Adrenal gland (tissue), 12 donors: ENCODE data around the gene KCNH3. TPM values are rescaled to one million over a fixed set of nuclear protein-coding genes. Genes with fewer than 3 reads are reported as not detected.
"Not testable (repeated sequence)": the region's sequence is repeated elsewhere in the genome, so short reads cannot be mapped to it uniquely, and the experiment has no call there.

ENCODE experiments used
- DNase-seq, 7 donors: peaks; one replicate each; pipeline ENCODE4 v3.0.0-alpha.2; 2019 to 2020
- H3K27ac ChIP-seq, 5 donors: fragments of 200-600 bp; sonication (generic) in 4 of 5; 1 replicate in 3 of 5; 2 replicates in 2 of 5; pipeline versions ENCODE4 v1.5.1 to v1.8.0; 2016 to 2020; ENCODE audit warnings: mild to moderate bottlenecking in 1 of 5
- H3K27me3 ChIP-seq: fragments of 200-600 bp; 2 replicates; pipeline ENCODE4 v1.8.0; 2021
- H3K36me3 ChIP-seq, 2 donors: fragments of 200-600 bp; replicated peaks in 1 of 2; 1 replicate in 1 of 2; 2 replicates in 1 of 2; pipeline versions ENCODE4 v1.5.1 to v1.8.0; 2018 to 2022
- H3K4me1 ChIP-seq, 2 donors: fragments of 200-600 bp; replicated peaks in 1 of 2; 1 replicate in 1 of 2; 2 replicates in 1 of 2; pipeline versions ENCODE4 v1.5.1 to v1.8.0; 2018 to 2021
- H3K4me3 ChIP-seq, 4 donors: fragments of 200-600 bp; sonication (generic) in 3 of 4; one replicate each; pipeline ENCODE4 v1.5.1; 2016 to 2018
- H3K9me3 ChIP-seq, 3 donors: fragments of 200-600 bp; sonication (generic) in 1 of 3; replicated peaks in 1 of 3; 1 replicate in 2 of 3; 2 replicates in 1 of 3; pipeline versions ENCODE4 v1.5.1 to v1.8.0; 2016 to 2021
- CTCF ChIP-seq, 6 experiments: fragments of 450-650 bp in 4 of 6; fragments of 200-600 bp in 2 of 6; sonication (generic) in 1 of 6; IDR thresholded peaks; 1 replicate in 5 of 6; 2 replicates in 1 of 6; pipeline versions ENCODE4 v1.5.1 to v1.8.0; 2016 to 2021; ENCODE audit warnings: antibody characterized with exemption in 6 of 6, mild to moderate bottlenecking in 2 of 6, moderate library complexity in 1 of 6
- POLR2A ChIP-seq, 2 donors: fragments of 450-650 bp; IDR thresholded peaks; one replicate each; pipeline ENCODE4 v1.6.1; 2017; ENCODE audit warnings: antibody characterized with exemption in 2 of 2, mild to moderate bottlenecking in 2 of 2, moderate library complexity in 1 of 2
- WGBS, 4 donors: extraction: QIAGEN DNeasy Blood & Tissue Kit in 2 of 4; methylation state at CpG; one replicate each; pipeline versions ENCODE4 v1.1.5 to v1.1.7; 2013 to 2017; 5-methylcytosine and 5-hydroxymethylcytosine counted together
- intact Hi-C, 2 donors: fragments of 100-400 bp; cut with DNase I; formaldehyde crosslinking; loops; one replicate each; pipeline versions ENCODE4 v1.14.1 to v1.15.0; 2022 to 2023
- polyA plus RNA-seq, 3 donors: library from polyadenylated mRNA; stranded (reverse); fragments of 200-250 nt in 2 of 3; fragments of 350-450 nt in 1 of 3; fragmentation: Illumina TruSeq in 1 of 3; extraction: RNeasy Lipid Tissue Mini Kit (QIAGEN cat#74804) in 1 of 3; gene quantifications; one replicate each; pipeline ENCODE4 v1.2.3, GENCODE V29; 2013 to 2014
- total RNA-seq, 9 donors: library from RNA; depleted of rRNA in 4 of 9; stranded (reverse); fragments of >200 nt in 4 of 9; fragments of 120-200 nt in 1 of 9; fragmentation: NEBNext Ultra II Directional in 1 of 9; extraction: Animal tissue kit (Norgen Biotek cat#: 25700) in 1 of 9; gene quantifications; one replicate each; pipeline versions ENCODE4 v1.1.0 to v1.2.4, GENCODE V29; 2013 to 2023
- donor health status: healthy with polysubstance abuse.
- donor health status: Bipolar disorder and iron deficiency.
- donor health status: DM: yes; HTN: yes; CAD: no.
- donor health status: DM: no; HTN: no; CAD: no.
- donor health status: DM: no; HTN: no; CAD: no.
- donor health status: DM: yes; HTN: yes; CAD: no.

Gene KCNH3
- total and polyA plus RNA-seq, 12 donors: 0.07 to 18.9 (median 2.3) TPM

GRCh38 chr12:49527361-49528130, 11.3 kb upstream of the KCNH3 start:
- H3K9me3 ChIP-seq: no peaks in the 10 kb centered on the region
- no peak overlapping the region for H3K27ac ChIP-seq
- peaks cover 0 to 26% of the 10 kb centered on the region in 2 donors for H3K36me3 ChIP-seq
- TF ChIP-seq POLR2A (IDR thresholded peaks at IDR 0.05): no peak
- TF ChIP-seq CTCF (IDR thresholded peaks at IDR 0.05): no peak
- H3K4me1 ChIP-seq: no peaks in the 10 kb centered on the region
- no peak overlapping the region for H3K4me3 ChIP-seq
- intact Hi-C loops: no loop called here
- peak in 1 of 7 donors; percentile 36 for DNase-seq
- no peaks in the 10 kb centered on the region for H3K27me3 ChIP-seq
- WGBS, 4 donors: 90 to 94% (median 93%) methylated on average over 7 of the region's 7 CpGs

DNA sequence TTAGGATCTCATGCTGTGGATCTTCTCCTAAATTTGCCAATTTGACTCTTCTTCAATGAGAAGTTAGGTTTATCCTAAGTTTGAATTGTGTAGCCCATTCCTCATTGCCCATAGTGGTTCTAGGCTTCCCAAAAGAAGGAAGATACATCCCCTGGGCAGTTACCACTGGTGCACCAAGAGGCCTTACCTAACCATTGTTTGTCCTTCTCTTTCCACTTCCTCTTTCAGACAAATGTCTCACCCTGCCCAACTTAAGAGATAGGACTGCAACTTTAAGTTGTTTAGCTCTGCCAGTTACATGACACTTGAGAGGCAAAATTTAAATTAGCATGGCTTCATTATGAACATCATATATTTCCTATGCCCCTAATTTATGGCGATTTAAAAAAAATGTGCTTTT, 9.4 kb upstream of the KCNH3 start:
- Histone ChIP-seq H3K27ac (no peak overlapping the region), H3K36me3 (peaks cover 0 to 21% of the 10 kb centered on the region in 2 donors), H3K4me3 (no peak overlapping the region), H3K4me1 (no peaks in the 10 kb centered on the region), H3K27me3 (no peaks in the 10 kb centered on the region), H3K9me3 (no peaks in the 10 kb centered on the region)
- intact Hi-C loops: no loop called here
- 70 to 90% (median 88%) methylated on average over 1 of the region's 1 CpG for WGBS, 4 donors
- no peak for DNase-seq
- TF ChIP-seq POLR2A (IDR thresholded peaks at IDR 0.05) (no peak), CTCF (IDR thresholded peaks at IDR 0.05) (no peak)

DNA sequence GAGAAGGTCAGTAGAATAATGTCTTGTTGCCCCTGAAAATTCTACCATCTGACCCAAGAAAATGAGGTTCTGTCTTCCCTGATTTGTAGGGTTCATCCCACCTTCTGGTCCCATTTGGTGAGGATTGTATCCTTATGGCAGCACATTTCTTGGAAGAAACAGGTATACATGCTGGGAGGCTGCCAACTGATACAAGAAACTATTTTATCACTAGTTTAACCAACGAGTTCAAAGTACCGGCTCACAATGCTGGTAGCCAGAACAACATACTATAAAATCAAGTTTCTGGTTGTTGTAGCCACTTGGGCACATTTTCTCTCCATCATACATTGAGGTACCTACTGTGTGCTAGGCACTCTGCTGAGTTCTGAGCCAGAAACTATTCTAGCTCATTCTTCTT, 7.1 kb upstream of the KCNH3 start:
- Histone ChIP-seq H3K9me3 (no peaks in the 10 kb centered on the region), H3K27me3 (no peaks in the 10 kb centered on the region), H3K36me3 (peaks cover 0 to 5% of the 10 kb centered on the region in 2 donors), H3K27ac (no peak overlapping the region), H3K4me1 (no peaks in the 10 kb centered on the region), H3K4me3 (no peak overlapping the region)
- intact Hi-C loops: no loop called here
- no peak for DNase-seq
- 72 to 83% (median 78%) methylated on average over 2 of the region's 2 CpGs for WGBS, 4 donors
- TF ChIP-seq POLR2A (IDR thresholded peaks at IDR 0.05) (no peak), CTCF (IDR thresholded peaks at IDR 0.05) (no peak)

DNA sequence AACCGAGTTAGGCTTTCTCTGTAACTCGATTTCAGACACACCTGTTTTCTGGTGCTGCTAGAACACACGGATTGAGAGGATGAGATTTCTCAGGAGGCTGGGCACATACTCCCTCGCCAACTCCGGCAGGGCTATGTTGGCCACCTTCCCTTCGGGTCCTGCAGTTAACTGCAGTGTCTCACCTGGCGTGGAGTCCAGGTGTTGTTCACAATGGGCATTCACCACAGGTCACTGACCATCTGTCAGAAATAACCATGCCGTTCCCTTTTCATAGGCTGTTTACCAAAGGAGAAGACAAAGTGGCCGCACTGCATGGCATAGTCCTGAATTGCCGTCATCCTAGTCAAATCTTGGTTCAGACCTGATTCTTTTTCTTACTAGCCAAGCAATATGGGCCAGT, 5.5 kb upstream of the KCNH3 start:
- Histone ChIP-seq H3K9me3 (no peaks in the 10 kb centered on the region), H3K4me3 (no peak overlapping the region), H3K36me3 (no peaks in the 10 kb centered on the region), H3K27ac (no peak overlapping the region), H3K27me3 (no peaks in the 10 kb centered on the region), H3K4me1 (peaks cover 11 to 13% of the 10 kb centered on the region in 2 donors)
- 89 to 91% (median 91%) methylated on average over 10 of the region's 10 CpGs for WGBS, 4 donors
- TF ChIP-seq CTCF (IDR thresholded peaks at IDR 0.05) (no peak), POLR2A (IDR thresholded peaks at IDR 0.05) (no peak)
- DNase-seq: peak in 1 of 7 donors; percentile 42
- intact Hi-C loops: no loop called here

DNA sequence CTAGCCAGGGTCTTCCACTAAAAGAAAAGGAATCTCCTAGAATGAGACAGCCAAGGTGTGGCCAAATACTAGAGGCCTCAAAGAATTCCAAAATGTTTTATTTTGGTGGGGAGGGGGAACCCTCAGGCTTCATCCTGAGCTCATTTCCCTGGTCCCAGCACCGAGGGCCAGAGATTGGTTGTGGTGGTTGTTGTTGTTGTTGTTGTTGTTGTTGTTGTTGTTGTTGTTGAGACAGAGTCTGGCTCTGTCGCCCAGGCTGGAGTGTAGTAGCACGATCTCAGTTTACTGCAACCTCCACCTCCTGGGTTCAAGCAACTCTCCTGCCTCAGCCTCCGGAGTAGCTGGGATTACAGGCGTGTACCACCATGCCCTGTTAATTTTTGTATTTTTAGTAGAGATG, 4.7 kb upstream of the KCNH3 start:
- 90 to 100% (median 94%) methylated on average over 3 to 5 of the region's 5 CpGs for WGBS, 4 donors
- peak in 1 of 7 donors; percentile 24 for DNase-seq
- intact Hi-C loops, H3K27me3 ChIP-seq, H3K4me3 ChIP-seq, H3K27ac ChIP-seq, H3K36me3 ChIP-seq, H3K9me3 ChIP-seq: not testable (repeated sequence)
- peaks cover 13 to 16% of the 10 kb centered on the region in 2 donors for H3K4me1 ChIP-seq
